ENCODE results near the gene VTCN1.

GRCh38 chr1:117174851-117175250 is 35.9 kb downstream of the VTCN1 start:
- no peak for TF ChIP-seq SP1 (CRISPR knock-in tag; conservative IDR thresholded peaks at IDR 0.05)
- no peak for TF ChIP-seq CTCF (IDR thresholded peaks at IDR 0.05)
- no peak for TF ChIP-seq FOXJ3 (CRISPR knock-in tag; IDR thresholded peaks at IDR 0.05; ENCODE audit: borderline replicate concordance)
- no peak for TF ChIP-seq NFYB (CRISPR knock-in tag; conservative IDR thresholded peaks at IDR 0.05; ENCODE audit: low read depth)
- no peak for TF ChIP-seq ETV6 (CRISPR knock-in tag; IDR thresholded peaks at IDR 0.05)
- TF ChIP-seq IRF2 (CRISPR knock-in tag; IDR thresholded peaks at IDR 0.05; ENCODE audit: borderline replicate concordance, low read depth) = no peak
- no peak for TF ChIP-seq E2F4 (CRISPR knock-in tag; IDR thresholded peaks at IDR 0.05; ENCODE audit: borderline replicate concordance, low read depth)
- no peak for TF ChIP-seq E2F1 (CRISPR knock-in tag; IDR thresholded peaks at IDR 0.05)
- TF ChIP-seq SMAD4 (CRISPR knock-in tag; IDR thresholded peaks at IDR 0.05) = no peak
- TF ChIP-seq MAX (CRISPR knock-in tag; IDR thresholded peaks at IDR 0.05) = no peak
- no peak for TF ChIP-seq CDX4 (CRISPR knock-in tag; IDR thresholded peaks at IDR 0.05; ENCODE audit: borderline replicate concordance)
- TF ChIP-seq ATF2 (CRISPR knock-in tag; IDR thresholded peaks at IDR 0.05; ENCODE audit: borderline replicate concordance, low read depth) = no peak
- no peak for TF ChIP-seq TEAD4 (CRISPR knock-in tag; IDR thresholded peaks at IDR 0.05)

Measured in WTC11 (cell line).